Stimulated activated CD4-positive, alpha-beta T cell treated with anti-CD3 and anti-CD28 coated beads, Interleukin-12 subunit alpha, Interleukin-12 subunit beta, amount 100 ng/mL, for 4 hours (primary cell): ENCODE results near the gene LACTB.
A peak's percentile ranks its signal among the peaks of the same experiment; 100 is the strongest.

Source experiments
- DNase-seq: peaks from one replicate; pipeline ENCODE4 v3.0.0-alpha.2; 2020

LACTB gene

GRCh38 chr15:63133786-63134185 is 12.1 kb downstream of the LACTB start:
- DNase-seq: no peak

- DNase-seq: no peak
These were observed 12.8 kb downstream of the LACTB start for GRCh38 chr15:63134245-63134985.

GRCh38 chr15:63135281-63135680 is 13.6 kb downstream of the LACTB start:
- DNase-seq: no peak

GRCh38 chr15:63135804-63136203 is 14.1 kb downstream of the LACTB start:
- DNase-seq: no peak

GRCh38 chr15:63136742-63137141 is 15.1 kb downstream of the LACTB start:
- DNase-seq: no peak

GRCh38 chr15:63140936-63141335 is 19.3 kb downstream of the LACTB start:
- no peak for DNase-seq

- DNase-seq: no peak
These were observed 23.8 kb downstream of the LACTB start for GRCh38 chr15:63145426-63145825.

- DNase-seq: no peak
These were observed 25.0 kb downstream of the LACTB start for GRCh38 chr15:63146684-63147083.

GRCh38 chr15:63151665-63152064 is 30.0 kb downstream of the LACTB start:
- DNase-seq: no peak

GRCh38 chr15:63155486-63155885 is 33.8 kb downstream of the LACTB start:
- DNase-seq: no peak

- no peak for DNase-seq
These were observed 34.5 kb downstream of the LACTB start for GRCh38 chr15:63156086-63156710.

GRCh38 chr15:63156755-63157117 is 35.1 kb downstream of the LACTB start:
- no peak for DNase-seq

GRCh38 chr15:63157118-63157843 is 35.6 kb downstream of the LACTB start, which contains the start of gene RPS27L:
Gene RPS27L, minus strand, starts transcription at chr15:63157477. Its CDS starts 72 bp downstream, at chr15:63157405.
- DNase-seq: peak; percentile 84

GRCh38 chr15:63157891-63158431 is 36.3 kb downstream of the LACTB start:
- DNase-seq: no peak

- DNase-seq: no peak
These were observed 39.0 kb downstream of the LACTB start for GRCh38 chr15:63160638-63161037.

GRCh38 chr15:63163217-63163616 is 41.6 kb downstream of the LACTB start:
- no peak for DNase-seq

- DNase-seq: no peak
These were observed 43.7 kb downstream of the LACTB start for GRCh38 chr15:63165166-63165859.

- no peak for DNase-seq
These were observed 44.6 kb downstream of the LACTB start for GRCh38 chr15:63166219-63166618.

GRCh38 chr15:63169788-63170187 is 48.1 kb downstream of the LACTB start:
- DNase-seq: no peak

GRCh38 chr15:63172376-63172775 is 50.7 kb downstream of the LACTB start:
- DNase-seq: no peak

GRCh38 chr15:63172851-63173451 is 51.3 kb downstream of the LACTB start:
- DNase-seq: no peak

- no peak for DNase-seq
These were observed 54.6 kb downstream of the LACTB start for GRCh38 chr15:63176302-63176701.

GRCh38 chr15:63178034-63178433 is 56.4 kb downstream of the LACTB start:
- DNase-seq: no peak
